IMR-90 (cell line): ENCODE measurements around the gene SNRNP27. TPM values are rescaled to one million over a fixed set of nuclear protein-coding genes. Genes with fewer than 3 reads are reported as not detected.

ENCODE experiments used
- ATAC-seq: fragments of 200-7000 bp; cut with Tn5 transposase; 2 replicates; pipeline ENCODE4 v1.9.1; 2020; ENCODE audit warnings: low read depth, mild to moderate bottlenecking, moderate library complexity
- BruUV-seq: library from RNA; stranded (reverse); fragments of 400-500 nt; replicated peaks from 2 replicates; lab custom pipeline; 2021; lab: Mats Ljungman, UMichigan
- CTCF ChIA-PET: fragments of 300-600 bp; formaldehyde crosslinking; extraction: SDS; loops from one replicate; lab custom pipeline; 2021; ENCODE audit warnings: antibody characterized with exemption; lab: Yijun Ruan, JAX
- POLR2A ChIA-PET: fragments of 300-600 bp; sonication (Branson Sonifier 250); formaldehyde crosslinking; loops from one replicate; lab custom pipeline; 2022; ENCODE audit warnings: antibody characterized with exemption; ENCODE audit not compliant: unreplicated experiment; lab: Charles Lee
- DNase-seq: peaks from one replicate; pipeline ENCODE4 v3.0.0; 2013
- H2AFZ ChIP-seq: replicated peaks from 2 replicates; pipeline ENCODE3; 2013; ENCODE audit warnings: low read length, mild to moderate bottlenecking; ENCODE audit not compliant: poor library complexity
- H2AK5ac ChIP-seq: 2 replicates; pipeline ENCODE4 v1.6.1; 2013; ENCODE audit warnings: low read depth, low read length, inconsistent platforms
- H2AK9ac ChIP-seq: replicated peaks from 2 replicates; pipeline ENCODE3; 2013; ENCODE audit warnings: mild to moderate bottlenecking, low read depth, low read length, moderate library complexity; ENCODE audit not compliant: poor library complexity
- H2BK120ac ChIP-seq: 2 replicates; pipeline ENCODE4 v1.6.1; 2013; ENCODE audit warnings: low read depth, low read length, inconsistent platforms
- H2BK15ac ChIP-seq: 3 replicates; pipeline ENCODE4 v1.6.1; 2013; ENCODE audit warnings: low read depth, low read length, inconsistent platforms
- H2BK20ac ChIP-seq: 2 replicates; pipeline ENCODE4 v1.6.1; 2013; ENCODE audit warnings: low read depth, mild to moderate bottlenecking, inconsistent platforms, low read length, moderate library complexity
- H2BK5ac ChIP-seq: 2 replicates; pipeline ENCODE4 v1.6.1; 2013; ENCODE audit warnings: mild to moderate bottlenecking, low read depth, low read length, inconsistent platforms; ENCODE audit not compliant: poor library complexity, severe bottlenecking
- H3K14ac ChIP-seq: replicated peaks from 2 replicates; pipeline ENCODE4 v1.6.1; 2013; ENCODE audit warnings: low read depth, low read length, inconsistent platforms
- H3K18ac ChIP-seq: 2 replicates; pipeline ENCODE4 v1.6.1; 2013; ENCODE audit warnings: low read depth, low read length, control low read depth
- H3K23ac ChIP-seq: 2 replicates; pipeline ENCODE4 v1.6.1; 2013; ENCODE audit warnings: low read depth, low read length, inconsistent platforms
- H3K27ac ChIP-seq: 2 replicates; pipeline ENCODE4 v1.5.1; 2013; ENCODE audit warnings: mild to moderate bottlenecking, control low read depth, low read length; ENCODE audit not compliant: insufficient read depth
- H3K27me3 ChIP-seq: 2 replicates; pipeline ENCODE4 v1.6.1; 2013; ENCODE audit warnings: low read length; ENCODE audit not compliant: control insufficient read depth, insufficient read depth
- H3K36me3 ChIP-seq: 2 replicates; pipeline ENCODE4 v1.6.1; 2013; ENCODE audit warnings: low read length, mixed read lengths; ENCODE audit not compliant: control insufficient read depth, insufficient read depth
- H3K4ac ChIP-seq: 2 replicates; pipeline ENCODE4 v1.6.1; 2013; ENCODE audit warnings: low read depth, low read length, inconsistent platforms
- H3K4me1 ChIP-seq: 2 replicates; pipeline ENCODE4 v1.6.1; 2013; ENCODE audit warnings: low read length, mixed read lengths; ENCODE audit not compliant: control insufficient read depth, insufficient read depth
- H3K4me2 ChIP-seq: 2 replicates; pipeline ENCODE4 v1.6.1; 2013; ENCODE audit warnings: low read depth, mild to moderate bottlenecking, control low read depth, low read length, moderate library complexity
- H3K4me3 ChIP-seq: 2 replicates; pipeline ENCODE4 v1.5.1; 2013; ENCODE audit warnings: low read depth, mild to moderate bottlenecking, control low read depth, low read length, moderate library complexity; ENCODE audit not compliant: insufficient read depth
- H3K56ac ChIP-seq: 2 replicates; pipeline ENCODE4 v1.6.1; 2013; ENCODE audit warnings: low read length, inconsistent platforms; ENCODE audit not compliant: insufficient read depth; ENCODE audit errors: extremely low read depth
- H3K79me1 ChIP-seq, 2 experiments: 2 replicates each; pipeline ENCODE4 v1.6.1; 2013; ENCODE audit warnings: low read length in 2 of 2, inconsistent platforms in 1 of 2, low read depth in 1 of 2
- H3K9ac ChIP-seq: 2 replicates; pipeline ENCODE4 v1.6.1; 2013; ENCODE audit warnings: low read depth, low read length, control low read depth
- H3K9me1 ChIP-seq: 2 replicates; pipeline ENCODE4 v1.6.1; 2013; ENCODE audit warnings: low read length, inconsistent platforms; ENCODE audit not compliant: insufficient read depth
- H3K9me3 ChIP-seq: 2 replicates; pipeline ENCODE4 v1.6.1; 2013; ENCODE audit warnings: low read length; ENCODE audit not compliant: control insufficient read depth, insufficient read depth
- H4K20me1 ChIP-seq: 2 replicates; pipeline ENCODE4 v1.6.1; 2013; ENCODE audit warnings: low read length, inconsistent platforms; ENCODE audit not compliant: insufficient read depth
- H4K5ac ChIP-seq: 2 replicates; pipeline ENCODE4 v1.6.1; 2013; ENCODE audit warnings: mild to moderate bottlenecking, low read depth, low read length, control low read depth
- H4K8ac ChIP-seq, 2 experiments: 2 replicates each; pipeline ENCODE4 v1.6.1; 2013; ENCODE audit warnings: low read depth in 2 of 2, low read length in 2 of 2, control low read depth in 1 of 2, inconsistent platforms in 1 of 2
- H4K91ac ChIP-seq: 2 replicates; pipeline ENCODE4 v1.6.1; 2013; ENCODE audit warnings: low read depth, low read length, inconsistent platforms; ENCODE audit not compliant: insufficient read depth
- BHLHE40 ChIP-seq: fragments of 150-350 bp; IDR thresholded peaks from 2 replicates; pipeline ENCODE4 v1.6.1; 2016; ENCODE audit warnings: mild to moderate bottlenecking, low read depth, low read length
- CEBPB ChIP-seq: IDR thresholded peaks from 2 replicates; pipeline ENCODE4 v1.6.1; 2012; ENCODE audit warnings: low read depth, low read length, improper control_type of control experiment
- FOS ChIP-seq: fragments of 150-350 bp; IDR thresholded peaks from 2 replicates; pipeline ENCODE4 v1.6.1; 2016; ENCODE audit warnings: low read depth, low read length
- MAZ ChIP-seq: IDR thresholded peaks from 2 replicates; pipeline ENCODE4 v1.6.1; 2012; ENCODE audit warnings: low read depth, mild to moderate bottlenecking, low read length, improper control_type of control experiment, moderate library complexity, borderline replicate concordance
- NFE2L2 ChIP-seq: fragments of 150-350 bp; IDR thresholded peaks from 2 replicates; pipeline ENCODE4 v1.6.1; 2016; ENCODE audit warnings: low read depth, mild to moderate bottlenecking, low read length
- POLR2A ChIP-seq: IDR thresholded peaks from 2 replicates; pipeline ENCODE4 v1.6.1; 2012; ENCODE audit warnings: mild to moderate bottlenecking, low read depth, low read length
- RAD21 ChIP-seq: IDR thresholded peaks from 2 replicates; pipeline ENCODE4 v1.6.1; 2012; ENCODE audit warnings: low read length, improper control_type of control experiment
- RCOR1 ChIP-seq: IDR thresholded peaks from 2 replicates; pipeline ENCODE4 v1.6.1; 2012; ENCODE audit warnings: mild to moderate bottlenecking, low read length, improper control_type of control experiment; ENCODE audit not compliant: insufficient replicate concordance
- WGBS, 2 experiments: methylation state at CpG; one replicate each; pipeline versions ENCODE4 v1.1.5 to v1.1.7; 2013; ENCODE audit warnings: missing lambda C conversion rate in 2 of 2; ENCODE audit not compliant: insufficient read length in 1 of 2; ENCODE audit errors: extremely low coverage in 2 of 2; 5-methylcytosine and 5-hydroxymethylcytosine counted together
- dilution Hi-C: fragments of 300-500 bp; cut with HindIII; formaldehyde crosslinking; loops from one replicate; pipeline ENCODE4 v1.14.3; 2018; ENCODE audit warnings: low sequenced_read_pairs; ENCODE audit not compliant: unreplicated experiment
- in situ Hi-C: fragments of 300-500 bp; cut with MboI; formaldehyde crosslinking; loops from 3 replicates; pipeline ENCODE4 v1.14.3; 2019; ENCODE audit warnings: low sequenced_read_pairs, inconsistent platforms, mixed read lengths
- intact Hi-C: fragments of 100-400 bp; cut with micrococcal nuclease; formaldehyde crosslinking; loops from 2 replicates; pipeline ENCODE4 v1.10.0; 2022
- polyA plus RNA-seq, 3 experiments: library from polyadenylated mRNA; depleted of rRNA; stranded (reverse); fragments of >200 nt; gene quantifications; 2 replicates each; pipeline ENCODE4 v1.2.3, GENCODE V29; 2012; ENCODE audit warnings: low replicate concordance in 1 of 3
- total RNA-seq: library from RNA; depleted of rRNA; stranded (reverse); fragments of >200 nt; gene quantifications from 2 replicates; pipeline ENCODE4 v1.2.3, GENCODE V29; 2012
- TF ChIP-seq, protein P1 (sequence below): conservative IDR thresholded peaks from 2 replicates; pipeline ENCODE4 v1.5.1; 2012; ENCODE audit warnings: mild to moderate bottlenecking, low read depth, low read length, improper control_type of control experiment
- TF ChIP-seq, protein P2 (sequence below): fragments of 150-350 bp; IDR thresholded peaks from 2 replicates; pipeline ENCODE4 v1.6.1; 2017; ENCODE audit warnings: mild to moderate bottlenecking, antibody characterized with exemption, low read length, low read depth
- TF ChIP-seq, protein P3 (sequence below): fragments of 150-350 bp; IDR thresholded peaks from 2 replicates; pipeline ENCODE4 v1.6.1; 2016; ENCODE audit warnings: low read depth, mild to moderate bottlenecking, low read length, moderate library complexity, borderline replicate concordance

The SNRNP27 gene
- total and polyA plus RNA-seq, 2 of the 4 experiments (the other 2 are of a cell fraction): 8.8 to 48.3 TPM

DNA sequence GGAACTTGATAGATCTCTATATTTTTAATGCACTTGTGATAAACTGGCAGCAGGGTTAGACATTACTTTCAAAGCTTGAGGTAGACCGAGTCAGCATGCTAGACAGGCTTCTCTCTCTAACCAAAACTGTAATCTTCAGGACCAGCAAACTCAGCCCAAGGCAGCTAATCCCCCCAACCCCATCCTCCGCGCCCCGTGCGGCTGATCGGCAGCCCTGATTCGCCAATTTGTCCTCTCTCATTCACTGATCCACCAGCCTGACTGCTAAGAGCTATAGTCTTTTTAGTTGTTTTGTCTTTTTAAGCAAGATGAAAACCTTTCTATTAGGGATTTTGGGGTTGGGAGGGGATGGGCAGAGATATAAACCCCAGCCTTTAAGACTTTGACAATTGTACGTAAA is 46.9 kb downstream of the SNRNP27 start:
- BruUV-seq: no TSS peak

More for the DNA sequence above, 46.9 kb downstream of the SNRNP27 start:
- Histone ChIP-seq H2BK20ac (no peak overlapping the region), H3K56ac (no peak overlapping the region), H2AFZ (no peak overlapping the region), H3K14ac (no peak overlapping the region), H3K18ac (no peak overlapping the region), H4K5ac (no peak overlapping the region), H3K4me2 (no peak overlapping the region), H4K20me1 (no peaks in the 10 kb centered on the region), H2BK15ac (no peak overlapping the region), H3K9me1 (peaks cover 13% of the 10 kb centered on the region), H3K36me3 (peaks cover 36% of the 10 kb centered on the region), H4K8ac (no peak overlapping the region), H2BK120ac (no peak overlapping the region), H2AK5ac (no peak overlapping the region), H3K27ac (no peak overlapping the region), H2AK9ac (no peak overlapping the region), H2BK5ac (no peak overlapping the region), H3K4me1 (peaks cover 3% of the 10 kb centered on the region; the same call in 1 of the 2 replicates), H3K9ac (no peak overlapping the region), H3K9me3 (no peaks in the 10 kb centered on the region), H3K23ac (no peak overlapping the region), H4K91ac (no peak overlapping the region), H3K79me1 (peaks cover 3 to 6% of the 10 kb centered on the region in 2 experiments), H3K27me3 (no peaks in the 10 kb centered on the region), H3K4ac (no peak overlapping the region), H3K4me3 (no peak overlapping the region)
- intact Hi-C loops (no loop called here), in situ Hi-C loops (no loop called here), dilution Hi-C loops (no loop called here)
- ATAC-seq (no peak), DNase-seq (no peak)
- CTCF ChIA-PET: no interaction called here
- no CpG with 5 or more reads among the region's 8 CpGs for WGBS, 2 experiments
- TF ChIP-seq RAD21: no peak
- TF ChIP-seq BHLHE40: no peak
- no peak for TF ChIP-seq RCOR1
- TF ChIP-seq CEBPB: no peak
- TF ChIP-seq, protein P1, sequence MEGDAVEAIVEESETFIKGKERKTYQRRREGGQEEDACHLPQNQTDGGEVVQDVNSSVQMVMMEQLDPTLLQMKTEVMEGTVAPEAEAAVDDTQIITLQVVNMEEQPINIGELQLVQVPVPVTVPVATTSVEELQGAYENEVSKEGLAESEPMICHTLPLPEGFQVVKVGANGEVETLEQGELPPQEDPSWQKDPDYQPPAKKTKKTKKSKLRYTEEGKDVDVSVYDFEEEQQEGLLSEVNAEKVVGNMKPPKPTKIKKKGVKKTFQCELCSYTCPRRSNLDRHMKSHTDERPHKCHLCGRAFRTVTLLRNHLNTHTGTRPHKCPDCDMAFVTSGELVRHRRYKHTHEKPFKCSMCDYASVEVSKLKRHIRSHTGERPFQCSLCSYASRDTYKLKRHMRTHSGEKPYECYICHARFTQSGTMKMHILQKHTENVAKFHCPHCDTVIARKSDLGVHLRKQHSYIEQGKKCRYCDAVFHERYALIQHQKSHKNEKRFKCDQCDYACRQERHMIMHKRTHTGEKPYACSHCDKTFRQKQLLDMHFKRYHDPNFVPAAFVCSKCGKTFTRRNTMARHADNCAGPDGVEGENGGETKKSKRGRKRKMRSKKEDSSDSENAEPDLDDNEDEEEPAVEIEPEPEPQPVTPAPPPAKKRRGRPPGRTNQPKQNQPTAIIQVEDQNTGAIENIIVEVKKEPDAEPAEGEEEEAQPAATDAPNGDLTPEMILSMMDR: no peak
- TF ChIP-seq, protein P2, sequence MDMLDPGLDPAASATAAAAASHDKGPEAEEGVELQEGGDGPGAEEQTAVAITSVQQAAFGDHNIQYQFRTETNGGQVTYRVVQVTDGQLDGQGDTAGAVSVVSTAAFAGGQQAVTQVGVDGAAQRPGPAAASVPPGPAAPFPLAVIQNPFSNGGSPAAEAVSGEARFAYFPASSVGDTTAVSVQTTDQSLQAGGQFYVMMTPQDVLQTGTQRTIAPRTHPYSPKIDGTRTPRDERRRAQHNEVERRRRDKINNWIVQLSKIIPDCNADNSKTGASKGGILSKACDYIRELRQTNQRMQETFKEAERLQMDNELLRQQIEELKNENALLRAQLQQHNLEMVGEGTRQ: no peak
- TF ChIP-seq MAZ: no peak
- TF ChIP-seq, protein P3, sequence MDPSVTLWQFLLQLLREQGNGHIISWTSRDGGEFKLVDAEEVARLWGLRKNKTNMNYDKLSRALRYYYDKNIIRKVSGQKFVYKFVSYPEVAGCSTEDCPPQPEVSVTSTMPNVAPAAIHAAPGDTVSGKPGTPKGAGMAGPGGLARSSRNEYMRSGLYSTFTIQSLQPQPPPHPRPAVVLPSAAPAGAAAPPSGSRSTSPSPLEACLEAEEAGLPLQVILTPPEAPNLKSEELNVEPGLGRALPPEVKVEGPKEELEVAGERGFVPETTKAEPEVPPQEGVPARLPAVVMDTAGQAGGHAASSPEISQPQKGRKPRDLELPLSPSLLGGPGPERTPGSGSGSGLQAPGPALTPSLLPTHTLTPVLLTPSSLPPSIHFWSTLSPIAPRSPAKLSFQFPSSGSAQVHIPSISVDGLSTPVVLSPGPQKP: no peak
- no peak for TF ChIP-seq NFE2L2
- no peak for TF ChIP-seq POLR2A
- no peak for TF ChIP-seq FOS
- POLR2A ChIA-PET: interaction anchor here (0.7 kb wide), 1 partner anchor 115 kb away, joined by 7 read pairs; no protein-coding TSS in a partner anchor
